Measurements from ENCODE around the gene CTDP1. TPM values are rescaled to one million over a fixed set of nuclear protein-coding genes. Genes with fewer than 3 reads are reported as not detected.
"Not testable (repeated sequence)": the region's sequence is repeated elsewhere in the genome, so short reads cannot be mapped to it uniquely, and the experiment has no call there.

CTDP1 gene
- polyA plus RNA-seq, 3 donors: 10.5 to 15.5 (median 15.4) TPM

DNA sequence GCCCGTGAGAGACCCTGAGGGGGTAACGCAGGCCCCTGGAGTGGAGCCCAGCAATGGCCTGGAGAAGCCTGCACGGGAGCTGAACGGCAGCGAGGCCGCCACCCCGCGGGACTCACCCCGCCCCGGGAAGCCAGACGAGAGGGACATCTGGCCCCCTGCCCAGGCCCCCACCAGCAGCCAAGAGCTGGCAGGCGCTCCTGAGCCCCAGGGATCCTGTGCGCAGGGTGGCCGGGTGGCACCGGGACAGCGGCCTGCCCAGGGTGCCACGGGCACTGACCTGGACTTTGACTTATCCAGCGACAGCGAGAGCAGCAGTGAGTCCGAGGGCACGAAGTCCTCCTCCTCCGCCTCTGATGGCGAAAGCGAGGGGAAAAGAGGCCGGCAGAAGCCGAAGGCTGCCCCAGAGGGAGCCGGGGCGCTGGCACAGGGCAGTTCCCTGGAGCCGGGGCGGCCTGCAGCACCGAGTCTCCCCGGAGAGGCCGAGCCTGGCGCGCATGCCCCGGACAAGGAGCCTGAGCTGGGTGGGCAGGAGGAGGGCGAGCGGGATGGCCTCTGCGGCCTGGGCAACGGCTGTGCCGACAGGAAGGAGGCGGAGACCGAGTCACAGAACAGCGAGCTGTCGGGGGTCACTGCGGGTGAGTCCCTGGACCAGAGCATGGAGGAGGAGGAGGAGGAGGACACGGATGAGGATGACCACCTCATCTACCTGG, 35.1 kb downstream of the CTDP1 start:
- DNase-seq (ENCODE audit: extremely low read depth in 1 of 11, low read depth in 9 of 11, low spot score in 4 of 11): no peak

DNA sequence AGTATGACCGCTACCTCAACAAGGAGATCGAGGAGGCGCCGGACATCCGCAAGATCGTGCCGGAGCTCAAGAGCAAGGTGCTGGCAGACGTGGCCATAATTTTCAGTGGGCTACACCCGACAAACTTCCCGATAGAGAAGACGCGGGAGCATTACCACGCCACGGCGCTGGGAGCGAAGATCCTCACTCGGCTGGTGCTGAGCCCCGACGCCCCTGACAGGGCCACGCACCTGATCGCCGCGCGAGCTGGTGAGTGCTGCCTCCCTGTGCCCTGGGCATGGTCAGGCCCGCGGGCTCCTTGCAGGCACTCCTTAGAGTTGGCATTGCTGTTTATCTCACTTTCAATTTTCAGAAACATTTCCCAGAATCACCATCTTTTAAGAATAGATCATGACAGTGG, 35.7 kb downstream of the CTDP1 start:
- DNase-seq (ENCODE audit: extremely low read depth in 1 of 11, low read depth in 9 of 11, low spot score in 4 of 11): no peak

DNA sequence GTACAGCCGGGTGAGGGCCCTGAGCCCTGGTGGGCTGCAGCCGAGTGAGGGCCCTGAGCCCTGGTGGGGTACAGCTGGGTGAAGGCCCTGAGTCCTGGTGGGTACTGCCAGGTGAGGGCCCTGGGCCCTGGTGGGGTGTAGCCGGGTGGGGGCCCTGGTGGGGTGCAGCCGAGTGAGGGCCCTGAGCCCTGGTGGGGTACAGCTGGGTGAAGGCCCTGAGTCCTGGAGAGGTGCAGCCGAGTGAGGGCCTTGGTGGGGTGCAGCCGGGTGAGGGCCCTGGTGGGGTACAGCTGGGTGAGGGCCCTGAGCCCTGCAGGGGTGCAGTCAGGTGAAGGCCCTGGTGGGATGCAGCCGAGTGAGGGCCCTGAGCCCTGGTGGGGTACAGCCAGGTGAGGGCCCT, 37.5 kb downstream of the CTDP1 start:
- no peak for DNase-seq (ENCODE audit: extremely low read depth in 1 of 11, low read depth in 9 of 11, low spot score in 4 of 11)

DNA sequence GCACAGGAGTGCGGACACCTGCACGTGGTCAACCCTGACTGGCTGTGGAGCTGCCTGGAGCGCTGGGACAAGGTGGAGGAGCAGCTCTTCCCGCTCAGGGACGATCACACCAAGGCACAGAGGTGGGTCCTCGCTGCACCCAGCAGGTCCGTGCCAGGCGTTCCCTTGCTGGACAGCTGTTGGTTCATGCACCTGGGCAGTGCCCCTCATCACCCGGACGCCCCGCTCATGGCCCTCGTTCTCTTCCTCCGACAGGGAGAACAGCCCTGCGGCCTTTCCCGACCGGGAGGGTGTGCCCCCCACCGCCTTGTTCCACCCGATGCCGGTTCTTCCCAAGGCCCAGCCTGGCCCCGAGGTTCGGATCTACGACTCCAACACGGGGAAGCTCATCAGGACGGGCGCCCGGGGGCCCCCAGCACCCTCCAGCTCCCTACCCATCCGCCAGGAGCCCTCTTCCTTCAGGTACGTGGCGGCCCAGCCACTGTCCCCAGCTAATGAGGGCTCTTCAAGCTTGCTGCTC, 38.0 kb downstream of the CTDP1 start:
- DNase-seq (ENCODE audit: extremely low read depth in 1 of 11, low read depth in 9 of 11, low spot score in 4 of 11): no peak

DNA sequence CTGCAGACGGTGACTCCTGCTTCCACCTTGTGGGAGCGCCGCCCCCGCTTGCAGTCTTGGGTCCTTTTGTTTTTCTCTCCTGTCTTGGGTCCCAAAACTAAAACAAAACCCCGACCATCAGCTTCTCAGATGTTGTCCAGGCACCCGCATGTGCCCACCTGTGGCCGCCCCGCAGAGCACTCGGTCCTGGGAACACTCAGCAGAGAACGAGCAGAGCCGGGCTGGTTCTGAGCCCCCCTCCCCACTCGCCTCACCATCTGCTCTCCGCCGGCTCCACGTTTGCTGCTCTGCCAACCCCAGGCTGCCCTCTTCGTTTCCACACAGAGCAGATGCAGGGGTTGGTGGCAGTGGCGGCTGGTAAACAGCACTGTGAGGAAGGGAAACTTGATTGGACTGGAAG, 38.5 kb downstream of the CTDP1 start:
- DNase-seq (ENCODE audit: extremely low read depth in 1 of 11, low read depth in 9 of 11, low spot score in 4 of 11): no peak

DNA sequence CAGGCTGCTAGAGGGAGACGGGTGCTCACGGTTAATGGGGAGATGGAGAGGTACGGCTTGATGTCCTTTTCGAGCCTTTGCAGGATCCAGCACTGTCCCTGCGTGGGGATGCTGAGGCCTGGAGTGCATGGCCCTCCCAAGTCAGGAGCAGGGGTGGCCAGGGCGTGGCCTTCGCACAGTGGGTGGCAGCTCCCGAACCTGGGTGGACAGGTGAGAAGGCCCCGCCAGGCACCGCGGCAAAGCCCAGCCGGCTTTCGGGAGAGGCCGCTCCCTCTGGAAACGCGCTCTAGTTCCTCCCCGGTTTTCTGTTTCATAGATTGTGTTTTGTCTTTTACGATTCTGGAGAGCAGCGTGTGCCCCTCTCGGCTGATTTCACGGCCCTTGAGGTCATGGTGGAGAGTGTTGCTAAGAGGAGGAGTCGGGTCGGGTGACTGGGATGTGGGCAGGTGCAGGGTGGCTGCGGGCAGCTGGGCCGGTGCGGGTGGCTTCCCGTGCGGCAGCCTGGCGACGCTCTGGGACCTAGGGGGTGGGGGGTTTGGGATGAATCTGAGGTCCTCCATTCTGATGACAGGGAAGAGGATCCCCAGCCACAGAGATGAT, 39.4 kb downstream of the CTDP1 start:
- no peak for DNase-seq (ENCODE audit: extremely low read depth in 1 of 11, low read depth in 9 of 11, low spot score in 4 of 11)

DNA sequence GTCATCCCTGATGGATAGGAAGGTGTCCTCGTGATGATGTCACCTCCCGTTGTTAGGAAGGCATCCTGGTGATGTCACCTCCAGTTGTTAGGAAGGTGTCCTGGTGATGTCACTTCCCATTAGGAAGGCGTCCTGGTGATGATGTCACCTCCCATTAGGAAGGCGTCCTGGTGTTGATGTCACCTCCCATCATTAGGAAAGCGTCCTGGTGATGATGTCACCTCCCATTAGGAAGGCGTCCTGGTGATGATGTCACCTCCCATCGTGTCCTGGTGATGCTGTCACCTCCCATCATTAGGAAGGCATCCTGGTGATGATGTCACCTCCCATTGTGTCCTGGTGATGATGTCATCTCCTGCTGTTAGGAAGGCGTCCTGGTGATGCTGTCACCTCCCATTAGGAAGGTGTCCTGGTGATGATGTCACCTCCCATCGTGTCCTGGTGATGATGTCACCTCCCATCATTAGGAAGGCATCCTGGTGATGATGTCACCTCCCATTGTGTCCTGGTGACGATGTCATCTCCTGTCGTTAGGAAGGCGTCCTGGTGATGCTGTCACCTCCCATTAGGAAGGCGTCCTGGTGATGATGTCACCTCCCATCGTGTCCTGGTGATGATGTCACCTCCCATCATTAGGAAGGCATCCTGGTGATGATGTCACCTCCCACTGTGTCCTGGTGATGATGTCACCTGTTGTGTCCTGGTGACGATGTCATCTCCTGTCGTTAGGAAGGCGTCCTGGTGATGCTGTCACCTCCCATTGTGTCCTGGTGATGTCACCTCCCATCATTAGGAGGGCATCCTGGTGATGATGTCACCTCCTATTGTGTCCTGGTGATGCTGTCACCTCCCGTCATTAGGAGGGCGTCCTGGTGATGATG, 40.1 kb downstream of the CTDP1 start:
- not testable (repeated sequence) for DNase-seq (ENCODE audit: extremely low read depth in 1 of 11, low read depth in 9 of 11, low spot score in 4 of 11)

DNA sequence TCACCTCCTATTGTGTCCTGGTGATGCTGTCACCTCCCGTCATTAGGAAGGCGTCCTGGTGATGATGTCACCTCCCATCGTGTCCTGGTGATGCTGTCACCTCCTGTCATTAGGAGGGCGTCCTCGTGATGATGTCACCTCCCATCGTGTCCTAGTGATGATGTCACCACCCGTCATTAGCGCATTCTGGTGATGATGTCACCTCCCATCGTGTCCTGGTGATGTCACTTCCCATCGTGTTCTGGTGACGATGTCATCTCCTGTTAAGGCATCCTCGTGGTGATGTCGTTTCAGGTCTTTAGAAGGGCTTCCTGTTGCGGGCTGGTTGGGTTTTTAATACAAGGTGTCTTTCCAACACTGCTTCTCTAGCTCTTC, 40.7 kb downstream of the CTDP1 start:
- no peak for DNase-seq (ENCODE audit: extremely low read depth in 1 of 11, low read depth in 9 of 11, low spot score in 4 of 11)

DNA sequence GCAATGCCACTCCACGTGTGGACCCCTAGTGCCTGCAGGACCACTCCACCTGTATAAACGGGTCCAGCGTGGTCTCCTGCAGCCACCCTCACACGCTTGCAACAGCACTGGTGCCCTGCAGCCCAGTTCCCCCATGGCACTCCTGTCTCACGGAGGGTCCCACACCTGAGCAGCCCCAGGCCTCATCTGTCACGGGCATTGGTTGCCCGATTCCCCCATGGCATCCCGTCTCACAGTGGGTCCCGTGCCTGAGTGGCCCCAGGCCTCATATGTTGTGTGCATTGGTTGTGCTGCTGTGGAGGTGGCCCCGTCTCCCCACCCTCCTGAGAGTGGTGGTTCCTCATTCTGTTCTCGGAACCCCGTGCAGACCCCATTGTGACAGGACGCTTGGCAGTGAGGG, 43.4 kb downstream of the CTDP1 start:
- DNase-seq (ENCODE audit: extremely low read depth in 1 of 11, low read depth in 9 of 11, low spot score in 4 of 11): no peak

DNA sequence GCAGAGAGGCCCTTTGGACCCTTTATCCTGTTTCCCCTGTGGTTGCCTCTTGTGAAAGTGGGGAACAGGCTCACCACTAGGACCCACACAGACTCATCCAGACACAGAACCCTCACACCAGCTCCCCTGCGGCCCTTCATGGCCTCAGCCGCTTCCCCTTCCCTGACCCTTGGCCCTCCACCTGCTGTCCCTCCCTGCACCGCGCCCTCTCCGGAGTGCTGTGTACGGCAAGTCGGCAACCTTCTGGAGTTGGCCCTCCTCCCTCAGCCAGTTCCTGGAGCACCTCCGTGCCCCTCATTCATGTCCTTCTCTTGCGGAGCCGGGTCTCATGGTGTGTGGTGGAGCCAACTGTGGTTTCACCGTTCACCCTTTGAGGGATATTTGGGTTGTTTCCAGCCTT, 44.0 kb downstream of the CTDP1 start:
- no peak for DNase-seq (ENCODE audit: extremely low read depth in 1 of 11, low read depth in 9 of 11, low spot score in 4 of 11)

DNA sequence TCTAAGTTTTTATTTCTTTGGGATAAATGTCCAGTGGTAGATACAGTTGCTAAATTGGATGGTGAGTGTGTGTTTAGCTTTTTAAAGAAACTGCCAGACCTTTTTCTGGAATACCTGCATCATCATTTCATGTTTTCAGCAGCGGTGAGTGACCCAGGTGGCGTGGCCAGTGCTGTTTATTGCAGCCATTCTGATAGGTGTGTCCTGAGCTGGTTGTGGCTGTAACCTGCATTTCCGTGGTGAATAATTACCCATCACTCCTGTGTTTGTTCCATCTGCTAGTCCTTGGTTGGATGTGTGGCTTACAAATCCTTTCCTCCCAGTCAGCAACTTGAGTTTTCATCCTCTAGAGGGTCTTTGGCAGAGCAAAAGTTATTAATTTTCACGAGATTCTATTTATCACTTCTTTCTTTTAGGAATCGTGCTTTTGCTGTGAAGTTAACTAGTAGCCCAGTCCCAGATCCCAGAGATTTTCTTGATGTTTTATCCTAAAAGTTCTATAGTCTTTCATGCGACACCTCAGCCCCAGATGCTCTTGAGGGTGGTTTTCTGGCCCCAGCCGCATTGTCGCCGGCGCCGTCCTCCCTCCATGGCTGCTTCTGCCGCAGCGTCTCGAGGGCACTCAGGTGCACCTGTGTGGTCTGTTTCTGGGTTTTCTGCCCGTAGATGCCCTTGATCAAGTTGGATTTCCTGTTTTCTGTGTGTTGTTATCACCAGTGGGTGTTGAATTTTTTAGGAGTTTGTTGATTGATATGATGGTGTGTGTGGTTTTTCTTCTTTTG, 44.9 kb downstream of the CTDP1 start:
- DNase-seq (ENCODE audit: extremely low read depth in 1 of 11, low read depth in 9 of 11, low spot score in 4 of 11): no peak

DNA sequence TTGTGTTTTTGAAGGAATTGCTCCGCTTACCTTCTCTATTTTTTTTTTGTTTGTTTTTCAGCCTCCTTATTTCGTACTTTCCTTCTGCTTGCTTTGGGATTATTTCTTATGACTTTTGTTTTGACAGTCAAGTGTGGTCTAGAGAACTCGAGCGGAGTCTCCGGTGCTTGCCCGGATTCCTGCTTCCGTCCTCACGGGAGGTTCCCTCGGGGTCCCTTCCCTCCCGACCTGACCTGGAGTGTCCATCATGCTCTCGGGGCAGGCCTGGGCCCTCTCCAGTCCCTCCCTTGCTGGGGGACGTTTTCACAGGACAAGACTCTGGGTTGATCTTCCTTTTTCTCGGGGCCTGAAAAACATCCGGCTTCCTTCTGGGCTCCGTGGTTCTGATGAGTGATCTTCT, 45.9 kb downstream of the CTDP1 start:
- no peak for DNase-seq (ENCODE audit: extremely low read depth in 1 of 11, low read depth in 9 of 11, low spot score in 4 of 11)

DNA sequence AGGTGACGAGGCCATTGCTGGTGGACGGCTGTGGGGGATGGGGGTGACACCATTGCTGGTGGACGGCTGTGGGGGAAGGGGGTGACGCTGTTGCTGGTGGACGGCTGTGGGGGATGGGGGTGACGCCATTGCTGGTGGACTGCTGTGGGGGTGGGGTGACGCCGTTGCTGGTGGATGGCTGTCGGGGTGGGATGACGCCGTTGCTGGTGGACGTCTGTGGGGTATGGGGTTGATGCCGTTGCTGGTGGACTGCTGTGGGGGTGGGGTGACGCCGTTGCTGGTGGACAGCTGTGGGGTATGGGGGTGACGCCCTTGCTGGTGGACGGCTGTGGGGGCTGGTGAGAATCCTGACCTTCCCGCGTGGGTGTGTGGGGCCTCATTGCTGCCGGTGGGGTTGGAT, 47.1 kb downstream of the CTDP1 start:
- DNase-seq (ENCODE audit: extremely low read depth in 1 of 11, low read depth in 9 of 11, low spot score in 4 of 11): no peak

DNA sequence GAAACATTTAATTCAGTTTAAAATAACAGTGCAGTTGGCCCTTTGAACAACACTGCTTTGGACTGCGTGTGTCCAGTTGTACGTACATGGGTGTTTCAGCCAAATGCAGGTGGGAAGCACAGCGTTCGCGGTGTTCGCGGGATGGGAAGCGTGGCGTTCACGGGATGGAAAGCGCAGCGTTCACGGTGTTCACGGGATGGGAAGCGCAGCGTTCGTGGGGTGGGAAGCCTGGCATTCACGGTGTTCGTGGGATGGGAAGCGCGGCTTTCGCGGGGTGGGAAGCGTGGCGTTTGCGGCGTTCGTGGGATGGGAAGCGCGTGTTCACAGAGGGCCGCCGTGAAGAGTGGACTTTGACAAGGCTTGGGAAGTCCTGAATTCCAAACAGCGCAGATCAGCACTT, 47.6 kb downstream of the CTDP1 start:
- no peak for DNase-seq (ENCODE audit: extremely low read depth in 1 of 11, low read depth in 9 of 11, low spot score in 4 of 11)

DNA sequence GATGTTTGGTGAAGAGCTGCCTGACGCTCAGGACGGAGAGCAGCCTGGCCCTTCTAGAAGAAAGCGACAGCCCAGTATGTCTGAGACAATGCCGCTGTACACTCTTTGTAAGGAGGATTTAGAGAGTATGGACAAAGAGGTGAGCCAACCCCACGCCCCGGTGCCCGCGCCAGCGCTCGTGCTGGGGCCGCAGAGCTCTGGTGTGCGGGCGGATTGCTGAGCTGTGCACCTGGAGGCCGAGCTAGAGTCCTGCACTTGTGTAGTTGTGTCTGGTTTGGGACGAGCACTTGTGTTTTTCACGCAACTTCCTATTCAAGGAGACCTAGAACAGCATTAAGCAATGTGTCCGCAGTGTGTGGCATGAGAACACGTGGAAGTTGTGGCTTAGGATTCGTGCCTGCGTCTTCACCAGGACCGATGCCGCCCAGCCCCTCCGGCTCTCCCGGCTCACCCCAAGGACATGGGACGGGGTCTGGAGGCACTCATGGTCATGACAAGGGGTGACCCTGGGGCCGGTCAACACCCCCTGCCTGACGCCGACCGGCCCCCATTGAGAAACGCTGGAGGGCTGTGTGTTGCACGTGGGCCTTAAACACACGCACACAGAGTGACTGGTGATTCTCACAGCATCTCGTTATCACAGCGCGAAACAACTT, 49.5 kb downstream of the CTDP1 start:
- no peak for DNase-seq (ENCODE audit: extremely low read depth in 1 of 11, low read depth in 9 of 11, low spot score in 4 of 11)

DNA sequence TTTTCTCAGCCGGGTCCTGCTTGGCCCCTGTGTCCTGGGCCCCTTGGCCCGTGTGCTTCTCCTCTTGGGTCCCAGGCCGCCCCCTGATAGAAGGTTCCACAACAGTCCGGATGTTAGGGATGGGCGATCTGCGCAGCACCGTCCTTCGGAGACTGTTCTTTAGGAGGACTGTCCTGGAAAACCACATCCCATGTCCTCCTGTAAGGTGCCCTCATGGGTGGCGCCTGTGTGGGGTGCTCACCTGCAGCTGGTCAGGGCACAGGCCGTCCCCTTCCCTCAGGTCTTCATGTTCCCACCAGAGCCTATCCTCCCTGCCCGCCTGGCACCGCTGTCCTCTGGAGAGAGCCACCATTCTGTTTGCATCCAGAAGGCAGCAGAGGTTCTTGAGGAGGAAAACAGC, 50.0 kb downstream of the CTDP1 start:
- DNase-seq (ENCODE audit: extremely low read depth in 1 of 11, low read depth in 9 of 11, low spot score in 4 of 11): no peak

DNA sequence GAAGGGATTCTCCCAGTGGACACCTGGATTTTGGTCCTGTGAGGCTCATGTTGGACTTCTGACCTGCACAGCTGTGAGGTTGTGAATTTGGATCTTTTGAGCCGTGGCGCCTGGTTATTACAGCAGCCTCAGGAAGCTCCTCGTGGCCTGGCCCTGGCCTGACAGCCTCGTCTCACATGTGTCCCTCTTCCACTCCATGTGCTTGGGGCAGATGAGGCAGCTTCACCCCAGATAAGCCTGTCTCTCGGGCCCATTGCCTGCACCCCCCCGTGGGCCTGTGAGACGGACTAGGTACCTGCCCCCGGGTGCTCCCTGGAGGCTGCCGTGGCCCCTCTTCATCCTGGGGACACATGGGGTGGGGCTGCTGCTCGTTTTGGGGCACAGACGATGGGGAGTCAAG, 51.2 kb downstream of the CTDP1 start:
- DNase-seq (ENCODE audit: extremely low read depth in 1 of 11, low read depth in 9 of 11, low spot score in 4 of 11): no peak

DNA sequence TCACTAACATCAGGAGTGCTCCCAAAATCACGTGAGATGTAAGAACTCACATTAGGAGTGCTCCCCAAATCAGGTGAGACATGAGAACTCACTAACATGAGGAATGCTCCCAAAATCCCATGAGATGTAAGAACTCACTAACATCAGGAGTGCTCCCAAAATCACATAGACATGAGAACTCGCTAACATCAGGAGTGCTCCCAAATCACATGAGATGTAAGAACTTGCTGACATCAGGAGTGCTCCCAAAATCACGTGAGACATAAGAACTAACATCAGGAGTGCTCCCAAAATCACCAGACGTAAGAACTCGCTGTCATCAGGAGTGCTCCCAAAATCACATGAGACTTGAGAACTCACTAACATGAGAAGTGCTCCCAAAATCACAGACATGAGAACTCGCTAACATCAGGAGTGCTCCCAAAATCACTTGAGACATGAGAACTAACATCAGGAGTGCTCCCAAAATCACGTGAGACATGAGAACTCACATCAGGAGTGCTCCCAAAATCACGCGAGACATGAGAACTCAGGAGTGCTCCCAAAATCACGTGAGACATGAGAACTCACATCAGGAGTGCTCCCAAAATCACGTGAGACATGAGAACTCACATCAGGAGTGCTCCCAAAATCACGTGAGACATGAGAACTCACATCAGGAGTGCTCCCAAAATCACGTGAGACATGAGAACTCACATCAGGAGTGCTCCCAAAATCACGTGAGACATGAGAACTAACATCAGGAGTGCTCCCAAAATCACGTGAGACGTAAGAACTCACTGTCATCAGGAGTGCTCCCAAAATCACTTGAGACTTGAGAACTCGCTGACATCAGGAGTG, 52.5 kb downstream of the CTDP1 start:
- not testable (repeated sequence) for DNase-seq (ENCODE audit: extremely low read depth in 1 of 11, low read depth in 9 of 11, low spot score in 4 of 11)
